ENCODE data around the gene FBLN1. TPM values are rescaled to one million over a fixed set of nuclear protein-coding genes. Genes with fewer than 3 reads are reported as not detected.

The FBLN1 gene
- total RNA-seq, 4 donors from 2014 or later: 65.0 to 194 (median 136) TPM

- TF ChIP-seq CTCF (IDR thresholded peaks at IDR 0.05; ENCODE audit: low read depth): no peak
These were observed 37.4 kb downstream of the FBLN1 start for GRCh38 chr22:45540122-45540521.

- no peak for TF ChIP-seq CTCF (IDR thresholded peaks at IDR 0.05; ENCODE audit: low read depth)
These were observed 38.8 kb downstream of the FBLN1 start for GRCh38 chr22:45541382-45541979.

GRCh38 chr22:45542001-45542520 is 39.4 kb downstream of the FBLN1 start:
- no peak for TF ChIP-seq CTCF (IDR thresholded peaks at IDR 0.05; ENCODE audit: low read depth)

- TF ChIP-seq CTCF (IDR thresholded peaks at IDR 0.05; ENCODE audit: low read depth): no peak
These were observed 40.6 kb downstream of the FBLN1 start for GRCh38 chr22:45543243-45543642.

- TF ChIP-seq CTCF (IDR thresholded peaks at IDR 0.05; ENCODE audit: low read depth): no peak
These were observed 42.0 kb downstream of the FBLN1 start for GRCh38 chr22:45544588-45545170.

- no peak for TF ChIP-seq CTCF (IDR thresholded peaks at IDR 0.05; ENCODE audit: low read depth)
These were observed 43.8 kb downstream of the FBLN1 start for GRCh38 chr22:45546333-45547015.

- TF ChIP-seq CTCF (IDR thresholded peaks at IDR 0.05; ENCODE audit: low read depth): no peak
These were observed 44.3 kb downstream of the FBLN1 start for GRCh38 chr22:45547016-45547345.
